Vagina (tissue), 2 donors: ENCODE results near the gene PRPF6.

Experiments used
- CTCF ChIP-seq, 3 experiments: fragments of 450-650 bp in 2 of 3; fragments of 200-600 bp in 1 of 3; sonication (generic) in 1 of 3; IDR thresholded peaks; one replicate each; pipeline ENCODE4 v1.5.1; 2017 to 2019; ENCODE audit warnings: antibody characterized with exemption in 3 of 3, mild to moderate bottlenecking in 2 of 3, moderate library complexity in 2 of 3
- POLR2A ChIP-seq, 2 donors: fragments of 450-650 bp; IDR thresholded peaks; one replicate each; pipeline ENCODE4 v1.6.1; 2017; ENCODE audit warnings: antibody characterized with exemption in 2 of 2, mild to moderate bottlenecking in 2 of 2, moderate library complexity in 2 of 2
- POLR2AphosphoS5 ChIP-seq, 2 donors: sonication (generic); formaldehyde crosslinking; IDR thresholded peaks; one replicate each; pipeline ENCODE4 v1.9.0; 2017; ENCODE audit warnings: antibody characterized with exemption in 2 of 2, mild to moderate bottlenecking in 2 of 2, low read depth in 1 of 2; ENCODE audit not compliant: insufficient read depth in 1 of 2

GRCh38 chr20:64052326-64052722 lies 71.4 kb downstream of the PRPF6 start:
- no peak for TF ChIP-seq CTCF (IDR thresholded peaks at IDR 0.05)
- no peak for TF ChIP-seq POLR2A (IDR thresholded peaks at IDR 0.05)
- no peak for TF ChIP-seq POLR2AphosphoS5 (IDR thresholded peaks at IDR 0.05; ENCODE audit: insufficient read depth in 1 of 2, low read depth in 1 of 2)
